Uterus (tissue), 4 donors: ENCODE measurements around the gene RNF14. TPM values are rescaled to one million over a fixed set of nuclear protein-coding genes. Genes with fewer than 3 reads are reported as not detected.
A peak's percentile ranks its signal among the peaks of the same experiment; 100 is the strongest.

Source experiments
- DNase-seq, 2 donors: peaks; one replicate each; pipeline ENCODE4 v3.0.0-alpha.2; 2019 to 2020
- H3K27ac ChIP-seq, 2 donors: fragments of 200-600 bp; sonication (generic); 1 replicate in 1 of 2; 2 replicates in 1 of 2; pipeline ENCODE4 v1.5.1; 2016 to 2018
- H3K27me3 ChIP-seq, 2 donors: fragments of 200-600 bp; sonication (generic); one replicate each; pipeline ENCODE4 v1.5.1; 2018 to 2019; ENCODE audit warnings: control low read depth in 1 of 2
- H3K36me3 ChIP-seq, 2 donors: fragments of 200-600 bp; sonication (generic); one replicate each; pipeline ENCODE4 v1.5.1; 2019; ENCODE audit warnings: control low read depth in 1 of 2
- H3K4me1 ChIP-seq, 2 donors: fragments of 200-600 bp; sonication (generic); one replicate each; pipeline ENCODE4 v1.5.1; 2018 to 2019; ENCODE audit warnings: control low read depth in 1 of 2
- H3K4me3 ChIP-seq, 2 donors: fragments of 200-600 bp; sonication (generic); 1 replicate in 1 of 2; 2 replicates in 1 of 2; pipeline ENCODE4 v1.5.1; 2018 to 2019; ENCODE audit warnings: mild to moderate bottlenecking in 1 of 2
- H3K9me3 ChIP-seq, 2 donors: fragments of 200-600 bp; sonication (generic); one replicate each; pipeline ENCODE4 v1.5.1; 2019; ENCODE audit warnings: control low read depth in 1 of 2
- CTCF ChIP-seq, 4 experiments: fragments of 200-600 bp in 2 of 4; fragments of 450-650 bp in 2 of 4; sonication (generic) in 2 of 4; IDR thresholded peaks; one replicate each; pipeline ENCODE4 v1.5.1; 2016 to 2019; ENCODE audit warnings: antibody characterized with exemption in 4 of 4, mild to moderate bottlenecking in 2 of 4, moderate library complexity in 1 of 4
- POLR2A ChIP-seq, 2 donors: fragments of 450-650 bp; IDR thresholded peaks; one replicate each; pipeline ENCODE4 v1.6.1; 2016; ENCODE audit warnings: antibody characterized with exemption in 2 of 2, mild to moderate bottlenecking in 1 of 2, moderate library complexity in 1 of 2
- intact Hi-C: fragments of 100-400 bp; cut with DNase I; formaldehyde crosslinking; loops from one replicate; pipeline ENCODE4 v1.15.1; 2023; ENCODE audit warnings: low total_unique reads
- total RNA-seq, 4 donors: library from RNA; depleted of rRNA in 3 of 4; stranded (reverse); fragments of >200 nt in 3 of 4; gene quantifications; one replicate each; pipeline versions ENCODE4 v1.1.0 to v1.2.4, GENCODE V29; 2014 to 2023
- donor health status: DM: yes; HTN: yes; CAD: no.

RNF14 gene
- total RNA-seq, 4 donors from 2014 or later, result 20.3 to 70.2 (median 46.7) TPM

- Histone ChIP-seq H3K36me3 (no peaks in the 10 kb centered on the region), H3K27ac (no peak overlapping the region), H3K4me3 (no peak overlapping the region), H3K27me3 (no peaks in the 10 kb centered on the region), H3K9me3 (no peaks in the 10 kb centered on the region), H3K4me1 (no peaks in the 10 kb centered on the region)
- DNase-seq, result no peak
- intact Hi-C loops, result no loop called here
- no peak for TF ChIP-seq POLR2A (IDR thresholded peaks at IDR 0.05)
- TF ChIP-seq CTCF (IDR thresholded peaks at IDR 0.05), result no peak
These were observed 13.7 kb downstream of the RNF14 start for GRCh38 chr5:141982626-141983025.

DNA sequence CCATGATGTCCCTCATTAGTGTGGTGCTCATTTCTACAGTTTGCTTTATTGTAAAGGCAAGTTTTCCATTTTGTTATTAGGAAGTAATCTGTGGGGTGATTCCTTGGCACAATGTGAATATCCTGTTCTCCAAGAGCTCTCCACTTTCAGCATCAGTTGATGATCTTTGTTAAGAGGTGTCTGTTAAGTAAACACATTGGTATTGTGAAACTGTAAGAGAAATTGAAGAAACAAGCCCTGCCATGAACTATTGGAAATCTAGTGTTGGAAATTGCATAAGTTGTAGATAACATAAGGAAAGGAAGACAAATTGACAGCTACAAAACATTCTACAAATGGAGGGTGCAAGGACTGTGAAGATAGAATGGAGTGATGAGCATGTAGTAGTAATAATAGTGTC lies 17.2 kb downstream of the RNF14 start:
- Histone ChIP-seq H3K27me3 (no peaks in the 10 kb centered on the region), H3K36me3 (no peaks in the 10 kb centered on the region), H3K4me3 (no peak overlapping the region), H3K4me1 (no peaks in the 10 kb centered on the region), H3K27ac (no peak overlapping the region), H3K9me3 (no peaks in the 10 kb centered on the region)
- DNase-seq, result no peak
- TF ChIP-seq POLR2A (IDR thresholded peaks at IDR 0.05), result no peak
- no peak for TF ChIP-seq CTCF (IDR thresholded peaks at IDR 0.05)
- intact Hi-C loops, result no loop called here

- no peak for DNase-seq
- Histone ChIP-seq H3K4me1 (no peaks in the 10 kb centered on the region), H3K9me3 (no peaks in the 10 kb centered on the region), H3K4me3 (no peak overlapping the region), H3K36me3 (no peaks in the 10 kb centered on the region), H3K27me3 (no peaks in the 10 kb centered on the region), H3K27ac (no peak overlapping the region)
- intact Hi-C loops, result loop anchor here (5.0 kb wide), 1 partner anchor 158 kb away; no protein-coding TSS in a partner anchor
- TF ChIP-seq POLR2A (IDR thresholded peaks at IDR 0.05) (no peak), CTCF (IDR thresholded peaks at IDR 0.05) (no peak)
These were observed 20.8 kb downstream of the RNF14 start for GRCh38 chr5:141989720-141990119.

DNA sequence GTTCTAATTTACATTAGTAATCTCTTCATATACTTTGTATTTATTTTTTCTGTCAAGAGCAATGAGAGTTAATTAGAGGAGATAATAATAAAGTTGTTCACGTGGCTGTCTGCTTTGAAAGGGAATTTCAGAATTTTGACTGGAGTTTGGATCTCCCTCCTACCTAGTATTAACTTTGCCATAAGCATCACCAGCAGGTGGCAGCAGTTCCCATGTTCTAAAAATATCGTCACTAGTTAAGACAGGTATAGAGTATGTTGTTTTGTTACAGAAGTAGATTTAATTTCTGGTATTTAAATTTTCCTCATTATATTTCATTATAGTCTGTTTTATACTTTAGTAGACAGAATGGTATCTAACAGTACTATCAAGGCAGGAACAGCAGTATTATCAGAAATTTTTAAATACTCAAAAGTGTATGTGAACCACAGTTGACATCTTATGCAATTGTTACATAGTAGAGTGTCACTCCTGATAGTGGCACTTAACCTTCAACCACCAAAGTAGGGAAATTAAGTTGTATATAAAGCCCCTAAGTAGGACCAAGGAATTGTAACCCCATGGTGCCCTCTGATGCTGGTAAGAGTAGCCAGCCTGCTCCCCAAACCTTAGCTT lies 23.6 kb downstream of the RNF14 start:
- Histone ChIP-seq H3K4me3 (no peak overlapping the region), H3K27me3 (no peaks in the 10 kb centered on the region), H3K36me3 (no peaks in the 10 kb centered on the region), H3K4me1 (no peaks in the 10 kb centered on the region), H3K27ac (no peak overlapping the region), H3K9me3 (no peaks in the 10 kb centered on the region)
- intact Hi-C loops, result loop anchor here (5.0 kb wide), 1 partner anchor 155 kb away; no protein-coding TSS in a partner anchor
- TF ChIP-seq CTCF (IDR thresholded peaks at IDR 0.05) (peak; percentile 71 to 80 (median 74)), POLR2A (IDR thresholded peaks at IDR 0.05) (no peak)
- DNase-seq, result peak; percentile 70 to 80

DNA sequence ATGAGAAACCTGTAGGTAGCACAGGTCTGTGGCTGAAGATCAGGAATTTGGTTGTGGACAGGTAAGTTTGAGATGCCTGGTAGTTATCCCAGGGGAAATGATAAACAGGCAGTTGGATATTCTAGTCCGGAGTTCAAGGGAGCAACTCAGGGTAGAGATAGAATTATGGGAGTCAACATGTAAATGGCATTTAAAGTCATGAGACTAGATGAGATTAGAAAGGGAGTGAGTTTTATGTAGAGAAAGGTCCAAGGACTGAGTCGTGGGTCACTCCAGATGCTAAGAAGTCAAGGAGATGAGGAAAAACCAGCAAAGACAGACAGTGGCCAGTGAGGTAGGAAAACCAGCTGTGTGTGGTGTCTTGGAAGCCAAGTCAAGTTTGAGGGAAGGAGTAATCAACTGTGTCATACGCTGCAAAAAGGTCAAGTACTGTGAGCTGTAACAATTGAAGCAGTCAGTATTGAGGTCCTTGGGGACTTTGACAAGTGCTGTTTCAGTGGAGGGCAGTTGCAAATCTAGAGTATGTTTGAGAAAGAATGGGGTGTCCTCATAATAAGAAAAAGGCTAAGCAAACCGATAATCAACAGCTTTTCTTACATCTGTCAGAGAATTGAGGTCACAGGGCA lies 25.7 kb downstream of the RNF14 start:
- no peak for DNase-seq
- Histone ChIP-seq H3K4me3 (no peak overlapping the region), H3K36me3 (no peaks in the 10 kb centered on the region), H3K27ac (no peak overlapping the region), H3K9me3 (no peaks in the 10 kb centered on the region), H3K27me3 (no peaks in the 10 kb centered on the region), H3K4me1 (no peaks in the 10 kb centered on the region)
- no peak for TF ChIP-seq CTCF (IDR thresholded peaks at IDR 0.05)
- no peak for TF ChIP-seq POLR2A (IDR thresholded peaks at IDR 0.05)
- intact Hi-C loops, result loop anchor here (5.0 kb wide), 1 partner anchor 153 kb away; no protein-coding TSS in a partner anchor
